AG09309 (cell line): Measurements from ENCODE around the gene SFXN5.

Experiments
- DNase-seq: peaks from one replicate; pipeline ENCODE4 v3.0.0-alpha.2; 2010; ENCODE audit warnings: low read depth
- H3K4me3 ChIP-seq: 2 replicates; pipeline ENCODE4 v1.5.1; 2011; ENCODE audit warnings: mild to moderate bottlenecking, low read depth, low read length, moderate library complexity; ENCODE audit not compliant: control insufficient read depth
- CTCF ChIP-seq: IDR thresholded peaks from 2 replicates; pipeline ENCODE4 v1.5.1; 2011; ENCODE audit warnings: mild to moderate bottlenecking, low read depth, low read length, inconsistent platforms; ENCODE audit not compliant: insufficient read depth, control insufficient read depth; ENCODE audit errors: missing control alignments

The SFXN5 gene

GRCh38 chr2:72945450-72946019, 126.0 kb downstream of the SFXN5 start:
- no peak for TF ChIP-seq CTCF
- H3K4me3 ChIP-seq = no peak overlapping the region
- no peak for DNase-seq

- no peak for TF ChIP-seq CTCF
- H3K4me3 ChIP-seq = no peak overlapping the region
- no peak for DNase-seq
Measured at GRCh38 chr2:72944804-72945449, 126.6 kb downstream of the SFXN5 start.

GRCh38 chr2:72943540-72944395, 127.7 kb downstream of the SFXN5 start:
- DNase-seq = no peak
- H3K4me3 ChIP-seq = no peak overlapping the region
- no peak for TF ChIP-seq CTCF

- no peak overlapping the region for H3K4me3 ChIP-seq
- DNase-seq = no peak
- no peak for TF ChIP-seq CTCF
Measured at GRCh38 chr2:72942881-72943418, 128.6 kb downstream of the SFXN5 start.

GRCh38 chr2:72942293-72942692, 129.2 kb downstream of the SFXN5 start:
- no peak for TF ChIP-seq CTCF
- H3K4me3 ChIP-seq = no peak overlapping the region
- no peak for DNase-seq

- DNase-seq = peak; percentile 20
- no peak overlapping the region for H3K4me3 ChIP-seq
- no peak for TF ChIP-seq CTCF
Measured at GRCh38 chr2:72940786-72941185, 130.7 kb downstream of the SFXN5 start.
